Measurements from ENCODE around the gene NUDT1. TPM values are rescaled to one million over a fixed set of nuclear protein-coding genes. Genes with fewer than 3 reads are reported as not detected.

Gene NUDT1
- total RNA-seq: 6.5 and 9.6 TPM in 2 replicates
- polyA plus RNA-seq: 16.3 and 21.0 TPM in 2 replicates

- TF ChIP-seq, protein P1, sequence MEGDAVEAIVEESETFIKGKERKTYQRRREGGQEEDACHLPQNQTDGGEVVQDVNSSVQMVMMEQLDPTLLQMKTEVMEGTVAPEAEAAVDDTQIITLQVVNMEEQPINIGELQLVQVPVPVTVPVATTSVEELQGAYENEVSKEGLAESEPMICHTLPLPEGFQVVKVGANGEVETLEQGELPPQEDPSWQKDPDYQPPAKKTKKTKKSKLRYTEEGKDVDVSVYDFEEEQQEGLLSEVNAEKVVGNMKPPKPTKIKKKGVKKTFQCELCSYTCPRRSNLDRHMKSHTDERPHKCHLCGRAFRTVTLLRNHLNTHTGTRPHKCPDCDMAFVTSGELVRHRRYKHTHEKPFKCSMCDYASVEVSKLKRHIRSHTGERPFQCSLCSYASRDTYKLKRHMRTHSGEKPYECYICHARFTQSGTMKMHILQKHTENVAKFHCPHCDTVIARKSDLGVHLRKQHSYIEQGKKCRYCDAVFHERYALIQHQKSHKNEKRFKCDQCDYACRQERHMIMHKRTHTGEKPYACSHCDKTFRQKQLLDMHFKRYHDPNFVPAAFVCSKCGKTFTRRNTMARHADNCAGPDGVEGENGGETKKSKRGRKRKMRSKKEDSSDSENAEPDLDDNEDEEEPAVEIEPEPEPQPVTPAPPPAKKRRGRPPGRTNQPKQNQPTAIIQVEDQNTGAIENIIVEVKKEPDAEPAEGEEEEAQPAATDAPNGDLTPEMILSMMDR (IDR thresholded peaks at IDR 0.05; ENCODE audit: poor library complexity): no peak
- TF ChIP-seq EZH2 (IDR thresholded peaks at IDR 0.05; ENCODE audit: borderline replicate concordance) (no peak), EZH2phosphoT487 (IDR thresholded peaks at IDR 0.05; ENCODE audit: low read depth, severe bottlenecking, unreplicated experiment) (no peak)
- peak within 1 kb of the TSS; percentile 95 for H3K4me2 ChIP-seq
- no peaks in the 10 kb centered on the region for H3K36me3 ChIP-seq (replicated peaks; ENCODE audit: insufficient read depth, low read depth)
- H3K4me1 ChIP-seq (ENCODE audit: insufficient read depth): peaks cover 13% of the 10 kb centered on the region
- DNase-seq (ENCODE audit: low spot score): peak; percentile 93
- H4K20me1 ChIP-seq (ENCODE audit: insufficient read depth, poor library complexity, severe bottlenecking): peaks cover 5% of the 10 kb centered on the region
- peak within 1 kb of the TSS; percentile 94 for H2AFZ ChIP-seq
- no peaks in the 10 kb centered on the region for H3K9me2 ChIP-seq (replicated peaks; ENCODE audit: insufficient read depth)
- peak within 1 kb of the TSS; percentile 92 for H3K4me3 ChIP-seq
- H3K79me2 ChIP-seq: peaks cover 19% of the 10 kb centered on the region
- H3K27ac ChIP-seq: peak within 1 kb of the TSS; percentile 28
- no peaks in the 10 kb centered on the region for H3K27me3 ChIP-seq
- 1% methylated on average over 57 of the region's 81 CpGs for WGBS (ENCODE audit: low lambda C conversion rate, missing lambda C conversion rate)
- no peaks in the 10 kb centered on the region for H3K9me3 ChIP-seq (ENCODE audit: low read depth)
Measured at GRCh38 chr7:2241580-2242540, at the start of gene NUDT1, which contains the start of gene MRM2. Gene NUDT1 (plus strand): TSS chr7:2242226. CDS start chr7:2244575, 2,349 bp downstream. Gene MRM2 (minus strand): TSS chr7:2242205. CDS start chr7:2242169, 36 bp downstream.

GRCh38 chr7:2192831-2193534 is 49.0 kb upstream of the NUDT1 start:
- H3K9me2 ChIP-seq (replicated peaks; ENCODE audit: insufficient read depth): no peaks in the 10 kb centered on the region
- H3K36me3 ChIP-seq (replicated peaks; ENCODE audit: insufficient read depth, low read depth): no peaks in the 10 kb centered on the region
- no peak overlapping the region for H3K4me3 ChIP-seq
- H3K4me2 ChIP-seq: no peak overlapping the region
- H3K9me3 ChIP-seq (ENCODE audit: low read depth): no peaks in the 10 kb centered on the region
- no peaks in the 10 kb centered on the region for H4K20me1 ChIP-seq (ENCODE audit: insufficient read depth, poor library complexity, severe bottlenecking)
- 75% methylated on average over 16 of the region's 18 CpGs for WGBS (ENCODE audit: low lambda C conversion rate, missing lambda C conversion rate)
- TF ChIP-seq EZH2phosphoT487 (IDR thresholded peaks at IDR 0.05; ENCODE audit: low read depth, severe bottlenecking, unreplicated experiment): no peak
- TF ChIP-seq, protein P1 (IDR thresholded peaks at IDR 0.05; ENCODE audit: poor library complexity): no peak
- no peak for TF ChIP-seq EZH2 (IDR thresholded peaks at IDR 0.05; ENCODE audit: borderline replicate concordance)
- no peaks in the 10 kb centered on the region for H3K27me3 ChIP-seq
- DNase-seq (ENCODE audit: low spot score): no peak
- H3K27ac ChIP-seq: no peak overlapping the region
- no peak overlapping the region for H2AFZ ChIP-seq
- no peaks in the 10 kb centered on the region for H3K4me1 ChIP-seq (ENCODE audit: insufficient read depth)
- H3K79me2 ChIP-seq: peaks cover 2% of the 10 kb centered on the region

DNA sequence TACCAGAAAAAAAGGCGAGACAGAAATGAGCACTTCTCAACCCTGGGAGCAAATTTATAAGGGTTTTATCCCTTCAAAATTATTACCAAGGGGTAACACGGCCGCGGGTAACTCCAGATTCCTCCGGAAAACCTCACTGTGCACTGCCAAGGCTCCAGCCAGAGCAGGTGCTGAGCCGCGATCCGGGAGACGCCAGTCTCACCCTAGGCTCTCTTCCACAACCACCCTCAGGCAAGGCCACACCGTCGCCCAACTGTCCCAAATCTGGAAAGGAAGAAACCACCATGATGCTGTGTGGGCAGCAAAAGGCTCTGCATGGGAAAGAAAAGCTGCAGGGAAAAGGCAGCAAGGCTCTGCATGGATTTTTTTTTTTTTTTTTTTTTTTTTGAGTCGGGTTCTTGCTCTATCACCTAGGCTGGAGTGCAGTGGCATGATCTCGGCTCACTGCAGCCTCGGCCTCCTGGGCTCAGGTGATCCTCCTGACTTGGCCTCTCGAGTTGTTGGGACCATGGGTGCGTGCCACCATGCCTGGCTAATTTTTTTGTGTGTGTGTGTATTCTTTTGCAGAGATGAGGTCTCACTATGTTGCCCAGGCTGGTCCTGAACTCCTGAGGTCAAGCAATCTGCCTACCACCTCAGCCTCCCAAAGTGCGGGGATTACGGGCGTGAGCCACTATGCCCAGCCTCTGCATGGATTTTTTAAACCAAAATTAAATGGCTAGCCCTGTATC is 48.3 kb upstream of the NUDT1 start:
- H4K20me1 ChIP-seq (ENCODE audit: insufficient read depth, poor library complexity, severe bottlenecking): no peaks in the 10 kb centered on the region
- no peak for TF ChIP-seq EZH2 (IDR thresholded peaks at IDR 0.05; ENCODE audit: borderline replicate concordance)
- no peak for TF ChIP-seq EZH2phosphoT487 (IDR thresholded peaks at IDR 0.05; ENCODE audit: low read depth, severe bottlenecking, unreplicated experiment)
- TF ChIP-seq, protein P1 (IDR thresholded peaks at IDR 0.05; ENCODE audit: poor library complexity): no peak
- no peaks in the 10 kb centered on the region for H3K36me3 ChIP-seq (replicated peaks; ENCODE audit: insufficient read depth, low read depth)
- no peak overlapping the region for H2AFZ ChIP-seq
- no peak overlapping the region for H3K27ac ChIP-seq
- DNase-seq (ENCODE audit: low spot score): no peak
- H3K4me2 ChIP-seq: no peak overlapping the region
- H3K4me3 ChIP-seq: no peak overlapping the region
- no peaks in the 10 kb centered on the region for H3K4me1 ChIP-seq (ENCODE audit: insufficient read depth)
- no peaks in the 10 kb centered on the region for H3K9me2 ChIP-seq (replicated peaks; ENCODE audit: insufficient read depth)
- H3K79me2 ChIP-seq: no peaks in the 10 kb centered on the region
- H3K27me3 ChIP-seq: no peaks in the 10 kb centered on the region
- H3K9me3 ChIP-seq (ENCODE audit: low read depth): no peaks in the 10 kb centered on the region
- 97% methylated on average over 19 of the region's 19 CpGs for WGBS (ENCODE audit: low lambda C conversion rate, missing lambda C conversion rate)

Data from hepatocyte (in vitro differentiated cells).